Stimulated activated CD4-positive, alpha-beta T cell treated with anti-CD3 and anti-CD28 coated beads, Interleukin-2, amount 100 ng/mL, for 4 hours (primary cell): ENCODE results near the gene ZXDA.
"Not testable (repeated sequence)": the region's sequence is repeated elsewhere in the genome, so short reads cannot be mapped to it uniquely, and the experiment has no call there.

Experiments used
- DNase-seq: peaks from one replicate; pipeline ENCODE4 v3.0.0-alpha.2; 2020; ENCODE audit warnings: low read depth

Gene ZXDA

GRCh38 chrX:57910287-57910912 lies at the start of gene ZXDA:
ZXDA (minus strand) TSS chrX:57910458; CDS start chrX:57910420, 38 bp downstream.
- not testable (repeated sequence) for DNase-seq

GRCh38 chrX:57952320-57952678 lies 42.0 kb upstream of the ZXDA start:
- DNase-seq, result no peak

GRCh38 chrX:57951666-57952319 lies 41.5 kb upstream of the ZXDA start:
- no peak for DNase-seq

- DNase-seq, result no peak
Observed at GRCh38 chrX:57933321-57933720, 23.1 kb upstream of the ZXDA start.

- DNase-seq, result no peak
Observed at GRCh38 chrX:57932266-57932665, 22.0 kb upstream of the ZXDA start.

GRCh38 chrX:57930051-57930450 lies 19.8 kb upstream of the ZXDA start:
- no peak for DNase-seq

- no peak for DNase-seq
Observed at GRCh38 chrX:57929373-57929772, 19.1 kb upstream of the ZXDA start.

- no peak for DNase-seq
Observed at GRCh38 chrX:57925806-57926205, 15.5 kb upstream of the ZXDA start.

GRCh38 chrX:57918750-57919436 lies 8.6 kb upstream of the ZXDA start:
- DNase-seq, result no peak

GRCh38 chrX:57915680-57916079 lies 5.4 kb upstream of the ZXDA start:
- DNase-seq, result no peak

- DNase-seq, result not testable (repeated sequence)
Observed at GRCh38 chrX:57909595-57910286, 517 bp downstream of the ZXDA start.

- not testable (repeated sequence) for DNase-seq
Observed at GRCh38 chrX:57908972-57909594, 1.2 kb downstream of the ZXDA start.

GRCh38 chrX:57906790-57907189 lies 3.5 kb downstream of the ZXDA start:
- DNase-seq, result no peak

GRCh38 chrX:57905141-57905540 lies 5.1 kb downstream of the ZXDA start:
- no peak for DNase-seq

- no peak for DNase-seq
Observed at GRCh38 chrX:57904176-57904880, 5.9 kb downstream of the ZXDA start.

GRCh38 chrX:57902633-57903032 lies 7.6 kb downstream of the ZXDA start:
- DNase-seq, result no peak

- DNase-seq, result no peak
Observed at GRCh38 chrX:57901466-57901865, 8.8 kb downstream of the ZXDA start.

- DNase-seq, result no peak
Observed at GRCh38 chrX:57900975-57901374, 9.3 kb downstream of the ZXDA start.

GRCh38 chrX:57899906-57900305 lies 10.4 kb downstream of the ZXDA start:
- DNase-seq, result no peak

- no peak for DNase-seq
Observed at GRCh38 chrX:57899064-57899463, 11.2 kb downstream of the ZXDA start.

GRCh38 chrX:57871463-57871862 lies 38.8 kb downstream of the ZXDA start:
- no peak for DNase-seq
